ENCODE results near the gene AKIRIN2.

GRCh38 chr6:87628881-87629280 lies 73.2 kb downstream of the AKIRIN2 start:
- TF ChIP-seq CTCF (IDR thresholded peaks at IDR 0.05; ENCODE audit: insufficient read depth, low read length) (no peak), POLR2AphosphoS5 (IDR thresholded peaks at IDR 0.05; ENCODE audit: low read depth) (no peak), REST (IDR thresholded peaks at IDR 0.05; ENCODE audit: insufficient replicate concordance, low read depth) (no peak), GABPA (IDR thresholded peaks at IDR 0.05; ENCODE audit: low read depth) (no peak), SPI1 (IDR thresholded peaks at IDR 0.05; ENCODE audit: borderline replicate concordance, low read depth) (no peak)
